IMR-90 (cell line): Measurements from ENCODE around the gene KCNG4.

Source experiments
- POLR2A ChIP-seq: IDR thresholded peaks from 2 replicates; pipeline ENCODE4 v1.6.1; 2012; ENCODE audit warnings: mild to moderate bottlenecking, low read depth, low read length
- TF ChIP-seq, protein P1 (sequence below): conservative IDR thresholded peaks from 2 replicates; pipeline ENCODE4 v1.5.1; 2012; ENCODE audit warnings: mild to moderate bottlenecking, low read depth, low read length, improper control_type of control experiment

DNA sequence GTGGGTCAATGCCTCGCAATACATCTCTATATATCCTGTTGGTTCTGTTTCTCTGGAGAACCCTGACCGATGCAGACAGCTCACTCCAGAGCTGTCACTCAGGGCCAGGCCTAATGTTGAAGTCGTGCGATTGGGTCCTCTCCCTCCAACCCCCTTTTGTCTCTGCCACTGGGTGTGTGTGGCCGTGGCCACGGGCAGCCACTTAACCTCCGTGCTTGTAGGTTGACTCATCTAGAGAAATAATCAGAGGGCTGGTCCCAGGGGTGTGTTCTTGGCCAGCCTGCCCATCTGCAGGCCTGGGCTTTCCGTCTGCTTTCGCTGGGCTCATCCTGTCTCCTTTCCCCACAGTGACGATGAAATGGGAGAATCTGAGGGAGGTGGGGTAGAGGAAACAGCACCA lies 41.4 kb downstream of the KCNG4 start:
- TF ChIP-seq, protein P1, sequence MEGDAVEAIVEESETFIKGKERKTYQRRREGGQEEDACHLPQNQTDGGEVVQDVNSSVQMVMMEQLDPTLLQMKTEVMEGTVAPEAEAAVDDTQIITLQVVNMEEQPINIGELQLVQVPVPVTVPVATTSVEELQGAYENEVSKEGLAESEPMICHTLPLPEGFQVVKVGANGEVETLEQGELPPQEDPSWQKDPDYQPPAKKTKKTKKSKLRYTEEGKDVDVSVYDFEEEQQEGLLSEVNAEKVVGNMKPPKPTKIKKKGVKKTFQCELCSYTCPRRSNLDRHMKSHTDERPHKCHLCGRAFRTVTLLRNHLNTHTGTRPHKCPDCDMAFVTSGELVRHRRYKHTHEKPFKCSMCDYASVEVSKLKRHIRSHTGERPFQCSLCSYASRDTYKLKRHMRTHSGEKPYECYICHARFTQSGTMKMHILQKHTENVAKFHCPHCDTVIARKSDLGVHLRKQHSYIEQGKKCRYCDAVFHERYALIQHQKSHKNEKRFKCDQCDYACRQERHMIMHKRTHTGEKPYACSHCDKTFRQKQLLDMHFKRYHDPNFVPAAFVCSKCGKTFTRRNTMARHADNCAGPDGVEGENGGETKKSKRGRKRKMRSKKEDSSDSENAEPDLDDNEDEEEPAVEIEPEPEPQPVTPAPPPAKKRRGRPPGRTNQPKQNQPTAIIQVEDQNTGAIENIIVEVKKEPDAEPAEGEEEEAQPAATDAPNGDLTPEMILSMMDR: no peak
- TF ChIP-seq POLR2A: no peak
